Breast epithelium (tissue), 4 donors: Measurements from ENCODE around the gene PCLAF. TPM values are rescaled to one million over a fixed set of nuclear protein-coding genes. Genes with fewer than 3 reads are reported as not detected.
A peak's percentile ranks its signal among the peaks of the same experiment; 100 is the strongest.
"Not testable (repeated sequence)": the region's sequence is repeated elsewhere in the genome, so short reads cannot be mapped to it uniquely, and the experiment has no call there.

Experiments
- DNase-seq, 2 donors: peaks; one replicate each; pipeline ENCODE4 v3.0.0-alpha.2; 2019; ENCODE audit warnings: low spot score in 2 of 2
- H3K27ac ChIP-seq, 2 donors: fragments of 200-600 bp; sonication (generic) in 1 of 2; one replicate each; pipeline ENCODE4 v1.5.1; 2016 to 2019; ENCODE audit warnings: mild to moderate bottlenecking in 1 of 2
- H3K27me3 ChIP-seq, 2 donors: fragments of 200-600 bp; sonication (generic) in 1 of 2; one replicate each; pipeline versions ENCODE4 v1.5.1 to v1.6.0; 2017 to 2019; ENCODE audit warnings: control low read depth in 1 of 2, mild to moderate bottlenecking in 1 of 2
- H3K36me3 ChIP-seq: fragments of 200-600 bp; one replicate; pipeline ENCODE4 v1.5.1; 2019
- H3K4me1 ChIP-seq, 2 donors: fragments of 200-600 bp; sonication (generic); one replicate each; pipeline ENCODE4 v1.5.1; 2016 to 2019; ENCODE audit warnings: control low read depth in 1 of 2
- H3K4me3 ChIP-seq, 3 donors: fragments of 200-600 bp; sonication (generic); 1 replicate in 2 of 3; 2 replicates in 1 of 3; pipeline ENCODE4 v1.5.1; 2016 to 2019; ENCODE audit warnings: mild to moderate bottlenecking in 3 of 3, moderate library complexity in 2 of 3
- H3K9me3 ChIP-seq, 2 donors: fragments of 200-600 bp; sonication (generic) in 1 of 2; one replicate each; pipeline ENCODE4 v1.5.1; 2016 to 2019; ENCODE audit warnings: control low read depth in 1 of 2
- POLR2A ChIP-seq: fragments of 450-650 bp; IDR thresholded peaks from one replicate; pipeline ENCODE4 v1.6.1; 2016; ENCODE audit warnings: antibody characterized with exemption, mild to moderate bottlenecking, moderate library complexity
- POLR2AphosphoS5 ChIP-seq, 3 donors: sonication (generic); formaldehyde crosslinking; IDR thresholded peaks; one replicate each; pipeline ENCODE4 v1.6.1; 2017; ENCODE audit warnings: antibody characterized with exemption in 3 of 3
- intact Hi-C: fragments of 100-400 bp; cut with DNase I; formaldehyde crosslinking; loops from one replicate; pipeline ENCODE4 v1.15.1; 2023; ENCODE audit warnings: low total_unique reads
- total RNA-seq, 3 donors: library from RNA; depleted of rRNA; stranded (reverse); fragments of >200 nt; gene quantifications; one replicate each; pipeline ENCODE4 v1.1.0, GENCODE V29; 2016
- TF ChIP-seq, protein P1 (sequence below), 3 donors: fragments of 450-650 bp; IDR thresholded peaks; one replicate each; pipeline ENCODE4 v1.5.1; 2016 to 2017; ENCODE audit warnings: antibody characterized with exemption in 3 of 3, mild to moderate bottlenecking in 3 of 3, moderate library complexity in 3 of 3

Gene PCLAF
- total RNA-seq, 3 donors from 2014 or later = 0.48 to 0.66 (median 0.59) TPM

- Histone ChIP-seq H3K36me3 (no peaks in the 10 kb centered on the region), H3K9me3 (no peaks in the 10 kb centered on the region), H3K4me3 (no peak overlapping the region), H3K27ac (no peak overlapping the region), H3K4me1 (no peaks in the 10 kb centered on the region), H3K27me3 (no peaks in the 10 kb centered on the region)
- TF ChIP-seq POLR2AphosphoS5 (IDR thresholded peaks at IDR 0.05) = no peak
- TF ChIP-seq, protein P1, sequence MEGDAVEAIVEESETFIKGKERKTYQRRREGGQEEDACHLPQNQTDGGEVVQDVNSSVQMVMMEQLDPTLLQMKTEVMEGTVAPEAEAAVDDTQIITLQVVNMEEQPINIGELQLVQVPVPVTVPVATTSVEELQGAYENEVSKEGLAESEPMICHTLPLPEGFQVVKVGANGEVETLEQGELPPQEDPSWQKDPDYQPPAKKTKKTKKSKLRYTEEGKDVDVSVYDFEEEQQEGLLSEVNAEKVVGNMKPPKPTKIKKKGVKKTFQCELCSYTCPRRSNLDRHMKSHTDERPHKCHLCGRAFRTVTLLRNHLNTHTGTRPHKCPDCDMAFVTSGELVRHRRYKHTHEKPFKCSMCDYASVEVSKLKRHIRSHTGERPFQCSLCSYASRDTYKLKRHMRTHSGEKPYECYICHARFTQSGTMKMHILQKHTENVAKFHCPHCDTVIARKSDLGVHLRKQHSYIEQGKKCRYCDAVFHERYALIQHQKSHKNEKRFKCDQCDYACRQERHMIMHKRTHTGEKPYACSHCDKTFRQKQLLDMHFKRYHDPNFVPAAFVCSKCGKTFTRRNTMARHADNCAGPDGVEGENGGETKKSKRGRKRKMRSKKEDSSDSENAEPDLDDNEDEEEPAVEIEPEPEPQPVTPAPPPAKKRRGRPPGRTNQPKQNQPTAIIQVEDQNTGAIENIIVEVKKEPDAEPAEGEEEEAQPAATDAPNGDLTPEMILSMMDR (IDR thresholded peaks at IDR 0.05) = no peak
- no peak for TF ChIP-seq POLR2A
- intact Hi-C loops = no loop called here
- DNase-seq = no peak
Measured at GRCh38 chr15:64386291-64386690, 5.0 kb upstream of the PCLAF start.

DNA sequence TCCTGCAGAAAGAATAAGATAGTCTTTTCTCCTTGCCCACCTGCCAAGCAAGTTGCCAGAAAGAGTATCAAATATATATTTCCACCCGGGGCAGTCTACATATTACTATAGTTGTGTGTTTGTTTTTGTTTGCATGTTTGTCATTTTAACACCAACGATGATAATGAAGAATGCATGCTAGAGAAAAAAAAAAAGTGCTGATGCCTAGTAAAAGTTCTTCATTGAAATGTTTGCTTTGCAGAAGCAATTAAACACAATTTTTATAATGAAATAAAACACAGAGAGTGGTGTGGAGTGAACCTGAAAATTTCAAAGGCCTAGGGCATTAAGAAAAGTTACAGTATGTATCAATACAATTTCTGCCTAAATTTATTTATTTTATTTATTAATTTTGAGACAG, 2.5 kb upstream of the PCLAF start:
- intact Hi-C loops = no loop called here
- no peaks in the 10 kb centered on the region for H3K9me3 ChIP-seq
- H3K4me3 ChIP-seq = no peak overlapping the region
- H3K27me3 ChIP-seq = no peaks in the 10 kb centered on the region
- DNase-seq = no peak
- no peak for TF ChIP-seq POLR2AphosphoS5 (IDR thresholded peaks at IDR 0.05)
- TF ChIP-seq, protein P1 (IDR thresholded peaks at IDR 0.05) = no peak
- TF ChIP-seq POLR2A = no peak
- H3K36me3 ChIP-seq = no peaks in the 10 kb centered on the region
- H3K4me1 ChIP-seq = no peaks in the 10 kb centered on the region
- no peak overlapping the region for H3K27ac ChIP-seq

DNA sequence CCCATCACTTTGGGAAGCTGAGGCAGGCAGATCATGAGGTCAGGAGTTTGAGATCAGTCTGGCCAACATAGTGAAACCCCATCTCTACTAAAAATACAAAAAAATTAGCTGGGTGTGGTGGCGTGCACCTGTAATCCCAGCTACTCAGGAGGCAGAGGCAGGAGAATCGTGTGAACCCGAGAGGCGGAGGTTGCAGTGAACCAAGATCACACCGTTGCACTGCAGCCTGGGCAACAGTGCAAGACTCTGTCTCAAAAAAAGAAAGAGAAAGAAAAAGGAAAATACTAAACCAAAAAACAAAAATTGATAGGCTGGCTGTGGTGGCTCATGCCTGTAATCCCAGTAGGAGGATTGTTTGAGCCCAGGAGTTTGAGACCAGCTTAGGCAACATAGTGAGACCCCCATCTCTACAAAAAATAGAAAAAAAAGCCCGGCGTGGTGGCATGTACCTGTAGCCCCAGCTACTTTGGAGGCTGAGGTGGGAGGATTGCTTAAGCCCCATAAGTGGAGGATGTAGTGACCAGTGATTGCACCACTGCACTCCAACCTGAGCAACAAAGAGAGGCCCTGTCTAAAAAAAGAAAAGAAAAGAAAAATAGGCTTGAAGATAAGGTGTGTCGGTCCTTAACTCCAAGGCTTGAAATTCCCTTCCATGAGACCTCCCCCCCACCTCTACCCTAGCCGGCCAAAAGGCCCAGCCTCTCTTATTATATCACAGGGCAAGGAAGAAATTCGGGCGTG, 941 bp downstream of the PCLAF start:
- DNase-seq, intact Hi-C loops, H3K27me3 ChIP-seq, H3K36me3 ChIP-seq, H3K4me1 ChIP-seq, H3K9me3 ChIP-seq, H3K27ac ChIP-seq: not testable (repeated sequence)
- H3K4me3 ChIP-seq = peak overlapping the region in 1 of 3 donors; percentile 71

- no peak overlapping the region for H3K27ac ChIP-seq
- H3K4me3 ChIP-seq = no peak overlapping the region
- H3K36me3 ChIP-seq = no peaks in the 10 kb centered on the region
- intact Hi-C loops = no loop called here
- TF ChIP-seq, protein P1 (IDR thresholded peaks at IDR 0.05) = no peak
- TF ChIP-seq POLR2AphosphoS5 (IDR thresholded peaks at IDR 0.05) = no peak
- TF ChIP-seq POLR2A = no peak
- no peaks in the 10 kb centered on the region for H3K9me3 ChIP-seq
- DNase-seq = no peak
- H3K4me1 ChIP-seq = no peaks in the 10 kb centered on the region
- no peaks in the 10 kb centered on the region for H3K27me3 ChIP-seq
Measured at GRCh38 chr15:64379216-64379960, 1.9 kb downstream of the PCLAF start.

- Histone ChIP-seq H3K4me3 (no peak overlapping the region), H3K36me3 (no peaks in the 10 kb centered on the region), H3K27ac (no peak overlapping the region), H3K9me3 (no peaks in the 10 kb centered on the region), H3K4me1 (no peaks in the 10 kb centered on the region), H3K27me3 (no peaks in the 10 kb centered on the region)
- intact Hi-C loops = no loop called here
- TF ChIP-seq POLR2AphosphoS5 (IDR thresholded peaks at IDR 0.05) = no peak
- TF ChIP-seq, protein P1 (IDR thresholded peaks at IDR 0.05) = no peak
- TF ChIP-seq POLR2A = no peak
- DNase-seq = no peak
Measured at GRCh38 chr15:64373360-64373759, 7.9 kb downstream of the PCLAF start.

- H3K27ac ChIP-seq, H3K27me3 ChIP-seq, H3K9me3 ChIP-seq, H3K4me1 ChIP-seq, H3K36me3 ChIP-seq, intact Hi-C loops, H3K4me3 ChIP-seq, DNase-seq: not testable (repeated sequence)
Measured at GRCh38 chr15:64371383-64371782, 9.9 kb downstream of the PCLAF start.
